GM23248 (cell line): Measurements from ENCODE around the gene APAF1. TPM values are rescaled to one million over a fixed set of nuclear protein-coding genes. Genes with fewer than 3 reads are reported as not detected.
A peak's percentile ranks its signal among the peaks of the same experiment; 100 is the strongest.

ENCODE experiments used
- DNase-seq: peaks from one replicate; pipeline ENCODE4 v3.0.0-alpha.2; 2015
- H2AFZ ChIP-seq: fragments of 200-600 bp; sonication (generic); 2 replicates; pipeline ENCODE4 v1.6.1; 2016; ENCODE audit warnings: antibody characterized with exemption
- H3F3A ChIP-seq: fragments of 200-600 bp; sonication (generic); 2 replicates; pipeline ENCODE4 v1.6.1; 2016; ENCODE audit warnings: mild to moderate bottlenecking, antibody characterized with exemption, mixed run types; ENCODE audit not compliant: insufficient read depth
- H3K27ac ChIP-seq: fragments of 200-600 bp; sonication (generic); 2 replicates; pipeline ENCODE4 v1.5.1; 2016; ENCODE audit warnings: mild to moderate bottlenecking
- H3K27me3 ChIP-seq: fragments of 200-600 bp; sonication (generic); replicated peaks from 2 replicates; pipeline ENCODE4 v1.6.1; 2016; ENCODE audit warnings: mild to moderate bottlenecking; ENCODE audit not compliant: insufficient read depth
- H3K36me3 ChIP-seq: fragments of 200-600 bp; sonication (generic); 2 replicates; pipeline ENCODE4 v1.6.1; 2016; ENCODE audit warnings: low read depth, mild to moderate bottlenecking
- H3K4me1 ChIP-seq: fragments of 200-600 bp; sonication (generic); 2 replicates; pipeline ENCODE4 v1.6.1; 2016; ENCODE audit warnings: mild to moderate bottlenecking; ENCODE audit not compliant: insufficient read depth
- H3K4me2 ChIP-seq: fragments of 200-600 bp; sonication (generic); one replicate; pipeline ENCODE4 v1.6.1; 2016; ENCODE audit warnings: mild to moderate bottlenecking; ENCODE audit not compliant: unreplicated experiment
- H3K4me3 ChIP-seq: fragments of 200-600 bp; sonication (generic); 2 replicates; pipeline ENCODE4 v1.5.1; 2016; ENCODE audit warnings: mild to moderate bottlenecking
- H3K79me2 ChIP-seq: fragments of 200-600 bp; sonication (generic); 2 replicates; pipeline ENCODE4 v1.6.1; 2016; ENCODE audit warnings: mild to moderate bottlenecking; ENCODE audit not compliant: insufficient read depth
- H3K9ac ChIP-seq: fragments of 200-600 bp; sonication (generic); 2 replicates; pipeline ENCODE4 v1.6.1; 2016; ENCODE audit warnings: mild to moderate bottlenecking
- H3K9me2 ChIP-seq: fragments of 200-600 bp; sonication (generic); 2 replicates; pipeline ENCODE4 v1.6.1; 2016; ENCODE audit warnings: mixed run types, mild to moderate bottlenecking, moderate library complexity; ENCODE audit not compliant: insufficient read depth
- H3K9me3 ChIP-seq: fragments of 200-600 bp; sonication (generic); one replicate; pipeline ENCODE4 v1.6.1; 2017; ENCODE audit warnings: low read depth
- H4K20me1 ChIP-seq: fragments of 200-600 bp; sonication (generic); 2 replicates; pipeline ENCODE4 v1.6.0; 2016; ENCODE audit not compliant: insufficient read depth
- EZH2 ChIP-seq: fragments of 200-600 bp; sonication (generic); IDR thresholded peaks from 2 replicates; pipeline ENCODE4 v1.6.1; 2018; ENCODE audit warnings: antibody characterized with exemption, mild to moderate bottlenecking; ENCODE audit not compliant: insufficient read depth, poor library complexity, severe bottlenecking
- EZH2phosphoT487 ChIP-seq: fragments of 200-600 bp; sonication (generic); IDR thresholded peaks from 2 replicates; pipeline ENCODE4 v1.6.1; 2018; ENCODE audit warnings: antibody characterized with exemption, moderate library complexity, mild to moderate bottlenecking, low read depth; ENCODE audit not compliant: insufficient read depth
- WGBS, 2 experiments: methylation state at CpG; one replicate each; pipeline ENCODE4 v1.1.6; 2015 to 2017; ENCODE audit warnings: low lambda C conversion rate in 2 of 2, low coverage in 1 of 2; ENCODE audit errors: missing lambda C conversion rate in 2 of 2; 5-methylcytosine and 5-hydroxymethylcytosine counted together
- in situ Hi-C: fragments of 300-500 bp; cut with MboI; formaldehyde crosslinking; loops from 2 replicates; pipeline ENCODE4 v1.15.0; 2020
- polyA plus RNA-seq: library from polyadenylated mRNA; unstranded; fragments of >200 nt; fragmentation: Nextera tagmentation; extraction: Ambion mirVana; gene quantifications from 2 replicates; pipeline ENCODE4 v1.2.1, GENCODE V29; 2016
- total RNA-seq: library from RNA; depleted of rRNA; stranded (reverse); fragments of >200 nt; shearing (Covaris generic); gene quantifications from 2 replicates; pipeline ENCODE4 v1.2.3, GENCODE V29; 2014

APAF1 gene
- total and polyA plus RNA-seq, 2 experiments from 2014 or later, result 8.3 to 24.5 TPM

DNA sequence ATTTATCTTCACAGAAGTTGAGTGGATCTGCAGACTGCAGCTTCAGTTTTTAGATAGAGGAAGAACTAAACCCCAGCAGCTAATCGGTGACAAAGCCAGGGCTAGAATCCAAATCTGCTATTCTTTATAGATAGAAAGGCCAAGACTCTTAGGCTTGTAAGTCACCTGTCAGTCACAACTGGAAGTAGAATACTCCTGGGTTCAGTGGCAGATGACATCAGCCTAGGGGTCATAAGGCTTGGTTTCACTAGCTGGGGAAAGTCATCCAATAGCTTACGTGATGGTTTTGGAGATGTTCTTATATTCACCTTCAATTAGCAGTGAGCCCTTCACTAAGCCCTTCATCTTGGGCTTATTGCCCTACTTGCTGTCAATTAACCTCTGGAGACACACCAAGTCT lies 93.4 kb downstream of the APAF1 start:
- Histone ChIP-seq H3K9me2 (no peaks in the 10 kb centered on the region), H3K36me3 (peaks cover 11% of the 10 kb centered on the region; the same call in 1 of the 2 replicates), H3K27me3 (no peaks in the 10 kb centered on the region), H3F3A (peaks cover 19% of the 10 kb centered on the region), H3K4me1 (peaks cover 8% of the 10 kb centered on the region), H2AFZ (no peak overlapping the region), H3K9me3 (no peaks in the 10 kb centered on the region), H3K4me3 (no peak overlapping the region), H3K4me2 (no peak overlapping the region), H3K27ac (no peak overlapping the region), H3K79me2 (no peaks in the 10 kb centered on the region), H4K20me1 (no peaks in the 10 kb centered on the region), H3K9ac (no peak overlapping the region)
- in situ Hi-C loops, result no loop called here
- 98 to 100% methylated on average over 2 of the region's 2 CpGs for WGBS, 2 experiments
- DNase-seq, result no peak
- no peak for TF ChIP-seq EZH2
- no peak for TF ChIP-seq EZH2phosphoT487

DNA sequence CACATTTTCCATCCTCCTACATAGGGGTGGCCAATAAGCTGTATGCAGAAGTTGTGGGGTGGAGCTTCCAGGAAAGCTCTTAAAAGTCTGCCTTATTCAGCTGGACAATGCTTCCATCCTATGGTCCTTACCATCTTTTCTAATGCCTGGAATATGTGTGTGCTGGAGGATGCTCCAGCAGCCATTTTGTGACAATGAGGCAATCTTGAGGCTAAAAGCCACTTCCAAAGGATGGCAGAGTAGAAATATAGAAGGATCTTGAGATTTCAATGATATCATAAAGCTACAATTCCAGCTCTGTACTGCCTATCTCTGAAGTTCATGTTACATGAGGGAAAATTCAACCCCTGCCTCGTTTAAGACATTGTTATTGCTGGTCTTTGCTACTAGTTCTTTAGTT lies 95.7 kb downstream of the APAF1 start:
- no peak for TF ChIP-seq EZH2phosphoT487
- no peak for TF ChIP-seq EZH2
- Histone ChIP-seq H4K20me1 (no peaks in the 10 kb centered on the region), H3K36me3 (peaks cover 7% of the 10 kb centered on the region; the same call in 1 of the 2 replicates), H3K9me2 (no peaks in the 10 kb centered on the region), H3K79me2 (no peaks in the 10 kb centered on the region), H3F3A (peaks cover 10% of the 10 kb centered on the region; the same call in 1 of the 2 replicates), H3K4me1 (no peaks in the 10 kb centered on the region), H3K27me3 (no peaks in the 10 kb centered on the region), H3K9me3 (no peaks in the 10 kb centered on the region), H3K4me2 (no peak overlapping the region), H2AFZ (no peak overlapping the region), H3K9ac (no peak overlapping the region), H3K27ac (no peak overlapping the region), H3K4me3 (no peak overlapping the region)
- 88 to 96% methylated on average over 1 of the region's 1 CpG for WGBS, 2 experiments
- no peak for DNase-seq
- in situ Hi-C loops, result no loop called here

DNA sequence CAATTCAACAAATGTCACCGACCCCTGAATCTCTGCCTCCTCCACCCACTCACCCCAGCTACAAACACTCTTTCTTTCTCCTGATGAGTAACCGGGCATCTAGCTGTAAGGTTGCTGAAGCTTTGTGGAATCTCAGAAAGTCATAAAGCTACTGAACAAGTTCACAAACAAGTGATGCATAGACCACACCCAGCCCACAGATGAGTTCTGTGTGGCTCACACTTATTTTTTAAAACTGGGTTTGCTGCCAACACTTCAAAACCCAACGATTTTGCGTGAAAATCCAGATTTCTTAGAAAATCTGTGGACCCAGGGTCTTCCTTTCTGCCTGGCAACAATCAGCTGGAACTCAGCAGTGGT lies 96.1 kb downstream of the APAF1 start:
- H3K4me3 ChIP-seq, result no peak overlapping the region
- TF ChIP-seq EZH2, result no peak
- no peak for TF ChIP-seq EZH2phosphoT487
- H3F3A ChIP-seq, result peaks cover 10% of the 10 kb centered on the region; the same call in 1 of the 2 replicates
- H3K9ac ChIP-seq, result no peak overlapping the region
- no peaks in the 10 kb centered on the region for H3K27me3 ChIP-seq
- no peaks in the 10 kb centered on the region for H3K79me2 ChIP-seq
- DNase-seq, result peak; percentile 53
- H3K4me1 ChIP-seq, result no peaks in the 10 kb centered on the region
- H4K20me1 ChIP-seq, result no peaks in the 10 kb centered on the region
- H2AFZ ChIP-seq, result no peak overlapping the region
- in situ Hi-C loops, result no loop called here
- no peak overlapping the region for H3K4me2 ChIP-seq
- H3K9me3 ChIP-seq, result no peaks in the 10 kb centered on the region
- no peaks in the 10 kb centered on the region for H3K9me2 ChIP-seq
- 68 to 74% methylated on average over 4 of the region's 4 CpGs for WGBS, 2 experiments
- no peak overlapping the region for H3K27ac ChIP-seq
- H3K36me3 ChIP-seq, result peaks cover 2% of the 10 kb centered on the region; the same call in 1 of the 2 replicates

DNA sequence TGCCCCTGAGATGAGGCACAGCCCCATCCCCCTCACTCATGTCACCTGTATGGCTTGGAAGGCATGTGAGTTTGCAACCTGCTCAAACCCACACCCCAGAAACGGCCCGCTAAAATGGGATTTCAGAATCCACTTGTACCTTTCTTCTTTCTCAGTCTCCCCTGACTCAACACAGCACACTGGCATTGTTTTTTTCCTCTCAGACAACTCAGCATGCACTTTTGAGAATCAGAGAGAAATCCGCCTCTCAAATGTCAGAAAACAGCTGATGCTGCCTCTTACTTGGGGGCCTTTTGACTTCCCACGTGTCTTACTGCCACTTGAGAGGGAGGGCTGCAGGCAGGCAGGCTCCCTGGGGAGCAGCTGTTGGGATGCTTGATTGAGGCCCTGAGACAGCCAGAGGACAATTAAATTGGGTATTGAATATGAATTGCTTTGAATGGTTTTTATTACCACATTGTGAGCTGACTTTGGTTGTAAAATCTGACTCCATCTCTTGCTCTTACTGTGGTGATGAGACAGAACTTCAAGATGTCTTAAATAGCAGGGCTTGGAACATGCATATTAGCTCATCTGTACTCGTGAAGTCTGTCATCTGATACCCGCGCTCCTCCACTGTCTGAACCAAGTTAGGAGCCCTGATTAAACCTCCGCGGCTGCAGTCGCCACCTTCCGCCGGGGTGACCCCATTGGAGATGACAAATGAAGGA lies 96.6 kb downstream of the APAF1 start:
- no peak for DNase-seq
- Histone ChIP-seq H3K27ac (no peak overlapping the region), H3F3A (peaks cover 10% of the 10 kb centered on the region; the same call in 1 of the 2 replicates), H2AFZ (no peak overlapping the region), H3K79me2 (no peaks in the 10 kb centered on the region), H3K9me2 (no peaks in the 10 kb centered on the region), H3K27me3 (no peaks in the 10 kb centered on the region), H3K4me2 (no peak overlapping the region), H3K9me3 (no peaks in the 10 kb centered on the region), H3K4me3 (no peak overlapping the region), H3K9ac (no peak overlapping the region), H3K4me1 (no peaks in the 10 kb centered on the region), H4K20me1 (no peaks in the 10 kb centered on the region), H3K36me3 (no peaks in the 10 kb centered on the region)
- 59% methylated on average over 12 of the region's 12 CpGs for WGBS, 2 experiments
- in situ Hi-C loops, result no loop called here
- TF ChIP-seq EZH2phosphoT487 (no peak), EZH2 (no peak)
